HepG2 (cell line): ENCODE results near the gene MDM4. TPM values are rescaled to one million over a fixed set of nuclear protein-coding genes. Genes with fewer than 3 reads are reported as not detected.

ENCODE experiments used
- ATAC-seq: fragments of 200-7000 bp; cut with Tn5 transposase; 3 replicates; pipeline ENCODE4 v1.9.1; 2020; ENCODE audit warnings: mild to moderate bottlenecking, moderate library complexity
- BruUV-seq: library from RNA; stranded (reverse); fragments of 400-500 nt; replicated peaks from 2 replicates; lab custom pipeline; 2021; lab: Mats Ljungman, UMichigan
- CTCF ChIA-PET: fragments of 300-600 bp; formaldehyde crosslinking; extraction: SDS; loops from one replicate; lab custom pipeline; 2021; ENCODE audit warnings: low total read pairs, inconsistent platforms, low intra/inter-chr PET ratio; lab: Yijun Ruan, JAX
- POLR2A ChIA-PET: fragments of 350-600 bp; sonication (Branson Sonifier 250); formaldehyde crosslinking; loops from one replicate; lab custom pipeline; 2020; ENCODE audit warnings: antibody characterized with exemption, inconsistent platforms; lab: Yijun Ruan, JAX
- DNase-seq: peaks from one replicate; pipeline ENCODE4 v3.0.0-alpha.2; 2015; ENCODE audit warnings: low spot score
- FAIRE-seq: peaks from 3 replicates; lab custom pipeline; 2011; peaks lifted over from hg19 to GRCh38; lab: Jason Lieb, UNC
- H2AFZ ChIP-seq: one replicate; pipeline ENCODE4 v1.6.1; 2011; ENCODE audit warnings: low read length, inconsistent platforms
- H3K27ac ChIP-seq: fragments of 300-600 bp; 3 replicates; pipeline ENCODE4 v1.8.0; 2011; ENCODE audit warnings: mixed run types, mild to moderate bottlenecking, mixed read lengths, low read length, inconsistent platforms; ENCODE audit not compliant: insufficient read depth; ENCODE audit errors: extremely low read length
- H3K27me3 ChIP-seq, 2 experiments: fragments of 200-600 bp in 1 of 2; 2 replicates in 1 of 2; 3 replicates in 1 of 2; pipeline versions ENCODE4 v1.6.0 to v1.8.0; 2011; ENCODE audit warnings: low read length in 2 of 2, mild to moderate bottlenecking in 2 of 2, moderate library complexity in 2 of 2, inconsistent platforms in 1 of 2; ENCODE audit not compliant: insufficient read depth in 2 of 2, control insufficient read depth in 1 of 2
- H3K36me3 ChIP-seq, 2 experiments: fragments of 200-600 bp in 1 of 2; replicated peaks in 1 of 2; 2 replicates in 1 of 2; 3 replicates in 1 of 2; pipeline versions ENCODE4 v1.5.1 to v1.8.0; 2011; ENCODE audit warnings: low read length in 2 of 2, inconsistent platforms in 1 of 2; ENCODE audit not compliant: insufficient read depth in 2 of 2, control insufficient read depth in 1 of 2
- H3K4me1 ChIP-seq: 2 replicates; pipeline ENCODE4 v1.5.1; 2012; ENCODE audit warnings: low read length, inconsistent platforms; ENCODE audit not compliant: insufficient read depth
- H3K4me2 ChIP-seq: 2 replicates; pipeline ENCODE4 v1.6.0; 2011; ENCODE audit warnings: low read depth, low read length, inconsistent platforms
- H3K4me3 ChIP-seq, 3 experiments: fragments of 200-600 bp in 1 of 3; sonication (generic), shearing (Covaris generic) in 1 of 3; replicated peaks in 1 of 3; 2 replicates each; pipeline ENCODE4 v1.5.1; 2011 to 2016; ENCODE audit warnings: low read length in 3 of 3, inconsistent platforms in 2 of 3, low read depth in 2 of 3, mild to moderate bottlenecking in 2 of 3, control low read depth in 1 of 3, mixed read lengths in 1 of 3; ENCODE audit not compliant: insufficient read depth in 1 of 3
- H3K79me2 ChIP-seq: one replicate; pipeline ENCODE4 v1.6.1; 2011; ENCODE audit warnings: low read length, inconsistent platforms; ENCODE audit not compliant: insufficient read depth
- H3K9ac ChIP-seq: 2 replicates; pipeline ENCODE4 v1.6.0; 2011; ENCODE audit warnings: mild to moderate bottlenecking, low read depth, low read length, inconsistent platforms; ENCODE audit not compliant: insufficient read depth
- H3K9me3 ChIP-seq: 2 replicates; pipeline ENCODE4 v1.5.1; 2012; ENCODE audit warnings: mild to moderate bottlenecking, low read length
- H4K20me1 ChIP-seq: 2 replicates; pipeline ENCODE4 v1.6.0; 2011; ENCODE audit warnings: inconsistent platforms, mild to moderate bottlenecking, low read length, moderate library complexity; ENCODE audit not compliant: insufficient read depth
- ATF1 ChIP-seq: IDR thresholded peaks from 2 replicates; pipeline ENCODE4 v1.6.1; 2016; ENCODE audit warnings: mild to moderate bottlenecking, control low read depth
- MAFF ChIP-seq: IDR thresholded peaks from 2 replicates; pipeline ENCODE4 v1.6.1; 2011; ENCODE audit warnings: low read depth, low read length, improper control_type of control experiment
- MTA1 ChIP-seq: sonication (generic); formaldehyde crosslinking; IDR thresholded peaks from 2 replicates; pipeline ENCODE4 v1.4.0; 2020; ENCODE audit warnings: missing genetic modification reagents, mild to moderate bottlenecking, borderline replicate concordance
- PCBP2 ChIP-seq: fragments of 200-400 bp; formaldehyde crosslinking; optimal IDR thresholded peaks from 2 replicates; pipeline ENCODE3; 2018; ENCODE audit warnings: low read length, low read depth; ENCODE audit not compliant: poor library complexity, severe bottlenecking
- SMARCC2 ChIP-seq: fragments of 450-650 bp; IDR thresholded peaks from 2 replicates; pipeline ENCODE4 v1.6.1; 2017; ENCODE audit warnings: antibody characterized with exemption, mild to moderate bottlenecking
- ZSCAN25 ChIP-seq: sonication (generic); formaldehyde crosslinking; IDR thresholded peaks from 2 replicates; pipeline ENCODE4 v1.8.0; 2022; ENCODE audit warnings: mild to moderate bottlenecking, missing genetic modification reagents
- WGBS: methylation state at CpG from one replicate; pipeline ENCODE4 v1.1.6; 2017; ENCODE audit warnings: low lambda C conversion rate; 5-methylcytosine and 5-hydroxymethylcytosine counted together
- in situ Hi-C: cut with HindIII; loops from 2 replicates; pipeline ENCODE4 v1.10.0; 2017; ENCODE audit warnings: low pct_unique_long_range_greater_than_20kb; ENCODE audit not compliant: extremely low pct_ligation_motif_present
- intact Hi-C: fragments of 100-400 bp; cut with micrococcal nuclease; formaldehyde crosslinking; loops from one replicate; pipeline ENCODE4 v1.10.0; 2022; ENCODE audit not compliant: unreplicated experiment
- polyA plus RNA-seq, 8 experiments: library from polyadenylated mRNA; depleted of rRNA in 3 of 8; stranded (reverse) in 7 of 8; unstranded in 1 of 8; fragments of >200 nt; fragmentation: Illumina TruSeq in 4 of 8; extraction: Trizol in 4 of 8; gene quantifications; 2 replicates each; pipeline versions ENCODE4 v1.2.1 to v1.2.3, GENCODE V29; 2011 to 2016; ENCODE audit warnings: low read depth in 4 of 8, missing spikeins in 1 of 8, mixed read lengths in 1 of 8; ENCODE audit not compliant: insufficient read depth in 1 of 8
- total RNA-seq, 5 experiments: library from RNA; depleted of rRNA; stranded (reverse); fragments of >200 nt; fragmentation: Illumina TruSeq; extraction: Trizol; gene quantifications; 2 replicates each; pipeline ENCODE4 v1.2.3, GENCODE V29; 2016; ENCODE audit warnings: low read depth in 1 of 5
- TF ChIP-seq, protein P1 (sequence below): sonication (generic); formaldehyde crosslinking; IDR thresholded peaks from 2 replicates; pipeline ENCODE4 v1.4.0; 2020; ENCODE audit warnings: missing genetic modification reagents
- TF ChIP-seq, protein P2 (sequence below): IDR thresholded peaks from 2 replicates; pipeline ENCODE4 v1.6.1; 2016; ENCODE audit warnings: missing biosample characterization, missing genetic modification reagents, low read depth
- TF ChIP-seq, protein P3 (sequence below): sonication (generic); formaldehyde crosslinking; IDR thresholded peaks from 2 replicates; pipeline ENCODE4 v1.4.0; 2020; ENCODE audit warnings: missing genetic modification reagents
- TF ChIP-seq, protein P4 (sequence below): sonication (generic); formaldehyde crosslinking; IDR thresholded peaks from 2 replicates; pipeline ENCODE4 v1.4.0; 2020; ENCODE audit warnings: missing genetic modification reagents, borderline replicate concordance

Gene MDM4
- total and polyA plus RNA-seq, 2 of the 13 experiments (the other 11 are each of a cell fraction or from before 2014, with no cell fraction given): 14.9 to 19.0 TPM

DNA sequence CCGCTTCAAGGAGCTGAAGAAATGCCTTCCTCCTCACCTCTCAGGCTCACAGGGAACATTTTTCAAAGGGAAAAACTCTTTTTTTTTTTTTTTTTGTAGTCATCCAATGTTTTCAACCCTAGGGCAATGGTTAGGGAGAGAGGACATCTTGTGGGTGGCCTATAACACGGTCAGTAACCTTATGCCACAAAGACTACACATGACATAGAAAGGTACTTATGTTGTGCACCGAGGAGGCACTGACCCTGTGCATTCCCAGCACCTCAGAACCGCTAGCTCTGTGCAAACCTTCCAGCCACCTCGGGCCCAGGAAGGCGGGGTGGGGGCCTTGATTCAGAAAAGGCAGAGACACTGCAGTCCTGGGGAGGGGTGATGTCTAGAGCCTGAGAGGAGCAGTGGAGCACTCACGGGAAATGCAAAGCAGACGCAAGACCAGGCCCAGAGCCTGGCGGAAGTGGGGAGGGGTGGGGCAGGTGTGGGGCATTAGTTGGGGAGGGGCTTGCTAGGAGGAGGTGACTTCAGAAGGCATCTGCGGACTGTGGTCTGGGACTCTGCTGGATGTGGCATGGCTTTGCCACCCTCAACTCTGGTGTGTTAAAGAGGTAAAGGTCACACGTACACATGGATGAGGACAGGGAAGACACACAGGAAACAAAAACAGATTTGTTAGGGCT lies 68.6 kb downstream of the MDM4 start:
- no peak overlapping the region for H3K9ac ChIP-seq
- ATAC-seq (peak; percentile 33; the same call in 1 of the 3 replicates), DNase-seq (no peak), FAIRE-seq (no peak)
- no peak overlapping the region for H3K27ac ChIP-seq
- BruUV-seq: no TSS peak
- H3K4me2 ChIP-seq: no peak overlapping the region
- no peaks in the 10 kb centered on the region for H4K20me1 ChIP-seq
- H3K4me1 ChIP-seq: no peaks in the 10 kb centered on the region
- H3K36me3 ChIP-seq: no peaks in the 10 kb centered on the region
- no peak overlapping the region for H2AFZ ChIP-seq
- H3K9me3 ChIP-seq: no peaks in the 10 kb centered on the region
- 26% methylated on average over 10 of the region's 11 CpGs for WGBS
- no peaks in the 10 kb centered on the region for H3K27me3 ChIP-seq
- intact Hi-C loops: no loop called here
- H3K4me3 ChIP-seq: no peak overlapping the region
- H3K79me2 ChIP-seq: no peaks in the 10 kb centered on the region
- ChIA-PET POLR2A (no interaction called here), CTCF (no interaction called here)
- in situ Hi-C loops: no loop called here
- TF ChIP-seq ATF1: no peak
- TF ChIP-seq, protein P1, sequence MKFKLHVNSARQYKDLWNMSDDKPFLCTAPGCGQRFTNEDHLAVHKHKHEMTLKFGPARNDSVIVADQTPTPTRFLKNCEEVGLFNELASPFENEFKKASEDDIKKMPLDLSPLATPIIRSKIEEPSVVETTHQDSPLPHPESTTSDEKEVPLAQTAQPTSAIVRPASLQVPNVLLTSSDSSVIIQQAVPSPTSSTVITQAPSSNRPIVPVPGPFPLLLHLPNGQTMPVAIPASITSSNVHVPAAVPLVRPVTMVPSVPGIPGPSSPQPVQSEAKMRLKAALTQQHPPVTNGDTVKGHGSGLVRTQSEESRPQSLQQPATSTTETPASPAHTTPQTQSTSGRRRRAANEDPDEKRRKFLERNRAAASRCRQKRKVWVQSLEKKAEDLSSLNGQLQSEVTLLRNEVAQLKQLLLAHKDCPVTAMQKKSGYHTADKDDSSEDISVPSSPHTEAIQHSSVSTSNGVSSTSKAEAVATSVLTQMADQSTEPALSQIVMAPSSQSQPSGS (CRISPR knock-in tag): no peak
- TF ChIP-seq, protein P2, sequence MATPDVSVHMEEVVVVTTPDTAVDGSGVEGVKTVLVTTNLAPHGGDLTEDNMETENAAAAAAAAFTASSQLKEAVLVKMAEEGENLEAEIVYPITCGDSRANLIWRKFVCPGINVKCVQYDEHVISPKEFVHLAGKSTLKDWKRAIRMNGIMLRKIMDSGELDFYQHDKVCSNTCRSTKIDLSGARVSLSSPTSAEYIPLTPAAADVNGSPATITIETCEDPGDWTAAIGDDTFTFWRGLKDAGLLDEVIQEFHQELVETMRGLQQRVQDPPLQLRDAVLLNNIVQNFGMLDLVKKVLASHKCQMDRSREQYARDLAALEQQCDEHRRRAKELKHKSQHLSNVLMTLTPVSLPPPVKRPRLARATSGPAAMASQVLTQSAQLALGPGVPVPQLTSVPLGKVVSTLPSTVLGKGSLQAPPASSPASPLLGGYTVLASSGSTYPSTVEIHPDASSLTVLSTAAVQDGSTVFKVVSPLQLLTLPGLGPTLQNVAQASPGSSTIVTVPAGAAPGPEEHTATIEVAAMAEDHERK: no peak
- no peak for TF ChIP-seq MTA1 (CRISPR knock-in tag)
- TF ChIP-seq MAFF: no peak
- no peak for TF ChIP-seq SMARCC2
- TF ChIP-seq PCBP2: no peak
- TF ChIP-seq, protein P3, sequence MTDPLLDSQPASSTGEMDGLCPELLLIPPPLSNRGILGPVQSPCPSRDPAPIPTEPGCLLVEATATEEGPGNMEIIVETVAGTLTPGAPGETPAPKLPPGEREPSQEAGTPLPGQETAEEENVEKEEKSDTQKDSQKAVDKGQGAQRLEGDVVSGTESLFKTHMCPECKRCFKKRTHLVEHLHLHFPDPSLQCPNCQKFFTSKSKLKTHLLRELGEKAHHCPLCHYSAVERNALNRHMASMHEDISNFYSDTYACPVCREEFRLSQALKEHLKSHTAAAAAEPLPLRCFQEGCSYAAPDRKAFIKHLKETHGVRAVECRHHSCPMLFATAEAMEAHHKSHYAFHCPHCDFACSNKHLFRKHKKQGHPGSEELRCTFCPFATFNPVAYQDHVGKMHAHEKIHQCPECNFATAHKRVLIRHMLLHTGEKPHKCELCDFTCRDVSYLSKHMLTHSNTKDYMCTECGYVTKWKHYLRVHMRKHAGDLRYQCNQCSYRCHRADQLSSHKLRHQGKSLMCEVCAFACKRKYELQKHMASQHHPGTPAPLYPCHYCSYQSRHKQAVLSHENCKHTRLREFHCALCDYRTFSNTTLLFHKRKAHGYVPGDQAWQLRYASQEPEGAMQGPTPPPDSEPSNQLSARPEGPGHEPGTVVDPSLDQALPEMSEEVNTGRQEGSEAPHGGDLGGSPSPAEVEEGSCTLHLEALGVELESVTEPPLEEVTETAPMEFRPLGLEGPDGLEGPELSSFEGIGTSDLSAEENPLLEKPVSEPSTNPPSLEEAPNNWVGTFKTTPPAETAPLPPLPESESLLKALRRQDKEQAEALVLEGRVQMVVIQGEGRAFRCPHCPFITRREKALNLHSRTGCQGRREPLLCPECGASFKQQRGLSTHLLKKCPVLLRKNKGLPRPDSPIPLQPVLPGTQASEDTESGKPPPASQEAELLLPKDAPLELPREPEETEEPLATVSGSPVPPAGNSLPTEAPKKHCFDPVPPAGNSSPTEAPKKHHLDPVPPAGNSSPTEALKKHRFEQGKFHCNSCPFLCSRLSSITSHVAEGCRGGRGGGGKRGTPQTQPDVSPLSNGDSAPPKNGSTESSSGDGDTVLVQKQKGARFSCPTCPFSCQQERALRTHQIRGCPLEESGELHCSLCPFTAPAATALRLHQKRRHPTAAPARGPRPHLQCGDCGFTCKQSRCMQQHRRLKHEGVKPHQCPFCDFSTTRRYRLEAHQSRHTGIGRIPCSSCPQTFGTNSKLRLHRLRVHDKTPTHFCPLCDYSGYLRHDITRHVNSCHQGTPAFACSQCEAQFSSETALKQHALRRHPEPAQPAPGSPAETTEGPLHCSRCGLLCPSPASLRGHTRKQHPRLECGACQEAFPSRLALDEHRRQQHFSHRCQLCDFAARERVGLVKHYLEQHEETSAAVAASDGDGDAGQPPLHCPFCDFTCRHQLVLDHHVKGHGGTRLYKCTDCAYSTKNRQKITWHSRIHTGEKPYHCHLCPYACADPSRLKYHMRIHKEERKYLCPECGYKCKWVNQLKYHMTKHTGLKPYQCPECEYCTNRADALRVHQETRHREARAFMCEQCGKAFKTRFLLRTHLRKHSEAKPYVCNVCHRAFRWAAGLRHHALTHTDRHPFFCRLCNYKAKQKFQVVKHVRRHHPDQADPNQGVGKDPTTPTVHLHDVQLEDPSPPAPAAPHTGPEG (CRISPR knock-in tag): no peak
- TF ChIP-seq, protein P4, sequence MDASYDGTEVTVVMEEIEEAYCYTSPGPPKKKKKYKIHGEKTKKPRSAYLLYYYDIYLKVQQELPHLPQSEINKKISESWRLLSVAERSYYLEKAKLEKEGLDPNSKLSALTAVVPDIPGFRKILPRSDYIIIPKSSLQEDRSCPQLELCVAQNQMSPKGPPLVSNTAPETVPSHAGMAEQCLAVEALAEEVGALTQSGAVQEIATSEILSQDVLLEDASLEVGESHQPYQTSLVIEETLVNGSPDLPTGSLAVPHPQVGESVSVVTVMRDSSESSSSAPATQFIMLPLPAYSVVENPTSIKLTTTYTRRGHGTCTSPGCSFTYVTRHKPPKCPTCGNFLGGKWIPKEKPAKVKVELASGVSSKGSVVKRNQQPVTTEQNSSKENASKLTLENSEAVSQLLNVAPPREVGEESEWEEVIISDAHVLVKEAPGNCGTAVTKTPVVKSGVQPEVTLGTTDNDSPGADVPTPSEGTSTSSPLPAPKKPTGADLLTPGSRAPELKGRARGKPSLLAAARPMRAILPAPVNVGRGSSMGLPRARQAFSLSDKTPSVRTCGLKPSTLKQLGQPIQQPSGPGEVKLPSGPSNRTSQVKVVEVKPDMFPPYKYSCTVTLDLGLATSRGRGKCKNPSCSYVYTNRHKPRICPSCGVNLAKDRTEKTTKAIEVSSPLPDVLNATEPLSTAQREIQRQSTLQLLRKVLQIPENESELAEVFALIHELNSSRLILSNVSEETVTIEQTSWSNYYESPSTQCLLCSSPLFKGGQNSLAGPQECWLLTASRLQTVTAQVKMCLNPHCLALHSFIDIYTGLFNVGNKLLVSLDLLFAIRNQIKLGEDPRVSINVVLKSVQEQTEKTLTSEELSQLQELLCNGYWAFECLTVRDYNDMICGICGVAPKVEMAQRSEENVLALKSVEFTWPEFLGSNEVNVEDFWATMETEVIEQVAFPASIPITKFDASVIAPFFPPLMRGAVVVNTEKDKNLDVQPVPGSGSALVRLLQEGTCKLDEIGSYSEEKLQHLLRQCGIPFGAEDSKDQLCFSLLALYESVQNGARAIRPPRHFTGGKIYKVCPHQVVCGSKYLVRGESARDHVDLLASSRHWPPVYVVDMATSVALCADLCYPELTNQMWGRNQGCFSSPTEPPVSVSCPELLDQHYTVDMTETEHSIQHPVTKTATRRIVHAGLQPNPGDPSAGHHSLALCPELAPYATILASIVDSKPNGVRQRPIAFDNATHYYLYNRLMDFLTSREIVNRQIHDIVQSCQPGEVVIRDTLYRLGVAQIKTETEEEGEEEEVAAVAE: no peak
- TF ChIP-seq ZSCAN25: no peak
